ENCODE results near the gene NCOA4. TPM values are rescaled to one million over a fixed set of nuclear protein-coding genes. Genes with fewer than 3 reads are reported as not detected.
A peak's percentile ranks its signal among the peaks of the same experiment; 100 is the strongest.

The NCOA4 gene
- total RNA-seq, 2 donors from 2014 or later = 132 to 192 TPM

DNA sequence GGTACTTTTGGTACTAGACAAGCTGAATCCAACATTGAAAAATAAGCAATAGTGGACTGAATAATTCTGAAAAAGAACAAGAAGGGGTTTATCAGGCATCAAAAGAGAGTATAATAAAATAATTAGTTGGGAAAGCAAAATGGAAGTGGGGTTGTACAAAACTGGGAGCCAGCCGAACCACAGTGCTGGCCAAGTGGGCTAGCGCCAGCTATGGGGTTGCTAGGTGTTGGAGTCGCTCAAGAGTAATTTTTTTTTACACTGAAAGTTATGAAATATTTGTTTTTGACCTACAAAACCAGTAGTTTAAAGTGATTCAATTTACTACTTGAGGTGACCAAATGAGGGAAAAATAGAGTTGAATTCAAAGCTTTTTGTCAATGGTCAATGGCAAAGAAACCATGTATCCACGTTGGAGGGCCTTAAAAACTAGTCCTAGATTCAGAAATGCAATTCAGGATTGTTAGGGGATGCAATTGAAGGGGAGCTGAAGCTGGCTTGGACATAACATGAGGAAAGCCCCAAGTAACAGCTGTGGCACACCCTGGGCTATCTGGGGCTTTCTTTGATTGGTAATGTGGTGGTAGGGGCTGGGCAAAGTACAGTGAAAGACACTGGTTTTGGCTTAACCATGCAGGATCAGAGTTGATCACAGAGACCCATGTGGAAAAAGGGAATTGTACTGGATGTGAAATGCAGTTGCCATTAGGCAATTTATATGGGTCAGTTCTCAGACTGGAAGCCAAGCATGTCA, 43.9 kb upstream of the NCOA4 start:
- Histone ChIP-seq H3K9me3 (no peaks in the 10 kb centered on the region), H3K4me1 (no peaks in the 10 kb centered on the region), H3K4me3 (no peak overlapping the region), H3K27me3 (no peaks in the 10 kb centered on the region), H3K36me3 (no peaks in the 10 kb centered on the region), H3K27ac (no peak overlapping the region), H3K9ac (ENCODE audit: low read depth in 2 of 2, low read length in 2 of 2) (no peak overlapping the region)
- DNase-seq = no peak
- intact Hi-C loops (cut with DNase I) = no loop called here
- no peak for TF ChIP-seq CTCF (IDR thresholded peaks at IDR 0.05)

DNA sequence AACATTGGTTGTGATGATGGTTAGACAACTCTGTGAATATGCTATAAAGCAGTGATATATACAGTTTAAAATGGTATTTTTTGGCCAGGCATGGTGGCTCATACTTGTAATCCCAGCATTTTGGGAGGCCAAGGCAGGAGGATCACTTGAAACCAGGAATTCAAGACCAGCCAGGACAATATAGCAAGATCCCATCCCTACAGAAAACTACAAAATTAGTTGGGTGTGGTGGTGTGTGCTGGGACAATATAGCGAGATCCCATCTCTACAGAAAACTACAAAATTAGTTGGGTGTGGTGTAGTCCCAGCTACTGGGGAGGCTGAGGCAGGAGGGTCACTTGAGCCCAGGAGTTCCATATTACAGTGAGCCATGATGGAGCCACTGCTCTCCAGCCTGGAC, 43.1 kb upstream of the NCOA4 start:
- no peaks in the 10 kb centered on the region for H3K36me3 ChIP-seq
- H3K4me1 ChIP-seq = no peaks in the 10 kb centered on the region
- no peaks in the 10 kb centered on the region for H3K9me3 ChIP-seq
- no peaks in the 10 kb centered on the region for H3K27me3 ChIP-seq
- no peak for DNase-seq
- intact Hi-C loops (cut with DNase I) = no loop called here
- TF ChIP-seq CTCF (IDR thresholded peaks at IDR 0.05) = no peak
- peak overlapping the region in 1 of 2 donors; percentile 35 for H3K9ac ChIP-seq (ENCODE audit: low read depth in 2 of 2, low read length in 2 of 2)
- no peak overlapping the region for H3K4me3 ChIP-seq
- no peak overlapping the region for H3K27ac ChIP-seq

- no peaks in the 10 kb centered on the region for H3K9me3 ChIP-seq
- H3K4me1 ChIP-seq = no peaks in the 10 kb centered on the region
- intact Hi-C loops (cut with DNase I) = no loop called here
- DNase-seq = no peak
- no peak overlapping the region for H3K4me3 ChIP-seq
- H3K36me3 ChIP-seq = no peaks in the 10 kb centered on the region
- no peak overlapping the region for H3K27ac ChIP-seq
- no peaks in the 10 kb centered on the region for H3K27me3 ChIP-seq
- no peak for TF ChIP-seq CTCF (IDR thresholded peaks at IDR 0.05)
- H3K9ac ChIP-seq (ENCODE audit: low read depth in 2 of 2, low read length in 2 of 2) = no peak overlapping the region
Observed at GRCh38 chr10:46070749-46071148, 40.3 kb upstream of the NCOA4 start.

GRCh38 chr10:46069771-46070463, 39.5 kb upstream of the NCOA4 start:
- intact Hi-C loops (cut with DNase I) = no loop called here
- no peak for TF ChIP-seq CTCF (IDR thresholded peaks at IDR 0.05)
- no peaks in the 10 kb centered on the region for H3K27me3 ChIP-seq
- H3K9ac ChIP-seq (ENCODE audit: low read depth in 2 of 2, low read length in 2 of 2) = no peak overlapping the region
- no peaks in the 10 kb centered on the region for H3K4me1 ChIP-seq
- no peak overlapping the region for H3K27ac ChIP-seq
- no peaks in the 10 kb centered on the region for H3K9me3 ChIP-seq
- no peaks in the 10 kb centered on the region for H3K36me3 ChIP-seq
- H3K4me3 ChIP-seq = no peak overlapping the region
- no peak for DNase-seq

DNA sequence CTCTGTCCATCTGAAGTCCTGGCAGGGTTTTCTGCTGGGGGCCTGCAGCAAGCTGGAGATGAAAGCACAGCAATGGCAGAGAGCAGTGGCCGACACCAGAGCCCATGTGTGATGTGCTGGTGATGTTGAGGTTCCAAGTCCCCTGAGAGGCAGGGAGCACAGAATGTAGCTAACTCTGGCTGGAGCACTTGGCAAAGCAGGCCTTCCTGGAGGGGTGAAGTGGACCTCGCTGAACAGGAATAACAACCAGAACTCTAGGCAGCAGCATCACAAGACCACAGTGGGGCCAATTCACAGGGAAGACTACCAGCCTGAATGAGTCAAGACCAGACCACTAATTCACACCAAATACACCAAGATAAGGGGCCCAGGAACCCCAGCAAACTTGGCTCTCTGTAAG, 38.5 kb upstream of the NCOA4 start:
- no peak overlapping the region for H3K4me3 ChIP-seq
- TF ChIP-seq CTCF (IDR thresholded peaks at IDR 0.05) = no peak
- no peaks in the 10 kb centered on the region for H3K9me3 ChIP-seq
- H3K27me3 ChIP-seq = no peaks in the 10 kb centered on the region
- intact Hi-C loops (cut with DNase I) = no loop called here
- H3K36me3 ChIP-seq = no peaks in the 10 kb centered on the region
- no peaks in the 10 kb centered on the region for H3K4me1 ChIP-seq
- no peak for DNase-seq
- no peak overlapping the region for H3K9ac ChIP-seq (ENCODE audit: low read depth in 2 of 2, low read length in 2 of 2)
- H3K27ac ChIP-seq = no peak overlapping the region

Measured in colonic mucosa (tissue), 4 donors.